ENCODE measurements around the gene SLC22A23. TPM values are rescaled to one million over a fixed set of nuclear protein-coding genes. Genes with fewer than 3 reads are reported as not detected.

The SLC22A23 gene
- total RNA-seq, 1 experiment from 2014 or later: 6.8 TPM

DNA sequence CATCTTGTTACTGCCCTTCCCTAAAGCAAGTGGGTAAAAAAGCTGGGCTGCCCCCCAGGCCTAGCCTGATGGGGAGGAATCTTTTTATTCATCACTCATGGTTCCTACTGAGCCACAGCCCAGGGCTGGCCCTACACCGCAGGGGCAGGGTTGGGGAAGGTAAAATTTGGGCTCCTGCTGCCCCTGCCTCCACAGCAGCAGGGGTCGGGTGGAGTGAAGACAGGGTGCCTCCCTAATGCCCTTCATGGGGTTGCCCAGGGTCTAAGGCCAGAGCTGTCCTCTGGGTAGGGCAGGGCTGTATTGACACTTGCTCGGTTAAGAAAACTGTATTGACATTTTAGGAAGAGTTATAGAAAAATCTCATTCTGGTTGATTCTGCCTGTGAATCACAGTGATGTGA lies 207.0 kb downstream of the SLC22A23 start:
- Histone ChIP-seq H3K27me3 (ENCODE audit: insufficient read depth, low read length) (no peaks in the 10 kb centered on the region), H3K79me1 (ENCODE audit: insufficient read depth, low read depth, low read length, poor library complexity, severe bottlenecking) (no peaks in the 10 kb centered on the region), H2BK120ac (ENCODE audit: low read depth, low read length, poor library complexity, severe bottlenecking) (no peak overlapping the region), H2BK20ac (ENCODE audit: low read depth, low read length, poor library complexity, severe bottlenecking) (no peak overlapping the region), H3K4me2 (ENCODE audit: insufficient read depth, insufficient read length, low read length) (no peak overlapping the region), H2BK12ac (ENCODE audit: insufficient read length, low read depth, low read length) (no peak overlapping the region), H3K4ac (ENCODE audit: low read depth, low read length) (no peak overlapping the region), H3T11ph (ENCODE audit: low read length) (no peak overlapping the region), H3K9ac (ENCODE audit: extremely low read depth, insufficient read length, low read length) (no peak overlapping the region), H2BK5ac (ENCODE audit: insufficient read length, low read length) (no peak overlapping the region), H3K56ac (ENCODE audit: insufficient read length, low read depth, low read length) (no peak overlapping the region), H4K8ac (replicated peaks; ENCODE audit: insufficient read length, low read depth, low read length) (no peak overlapping the region), H2BK15ac (ENCODE audit: low read depth, low read length) (no peak overlapping the region), H4K20me1 (ENCODE audit: control insufficient read depth, insufficient read depth, insufficient read length) (no peaks in the 10 kb centered on the region), H3K79me2 (ENCODE audit: insufficient read depth, low read length) (no peaks in the 10 kb centered on the region), H2AFZ (ENCODE audit: low read length) (no peak overlapping the region), H3K4me1 (ENCODE audit: insufficient read depth, low read length) (no peaks in the 10 kb centered on the region; the same call in 1 of the 2 replicates), H2AK5ac (ENCODE audit: insufficient read length, low read length) (no peak overlapping the region), H3K27ac (ENCODE audit: insufficient read length, low read depth, low read length) (no peak overlapping the region), H4K5ac (ENCODE audit: insufficient read length, low read depth, low read length) (no peak overlapping the region), H3K23ac (ENCODE audit: insufficient read length, low read depth, low read length) (no peak overlapping the region), H3K9me3 (ENCODE audit: control insufficient read depth, low read depth, low read length) (no peaks in the 10 kb centered on the region), H4K91ac (ENCODE audit: insufficient read length, low read depth, low read length) (no peak overlapping the region), H3K14ac (ENCODE audit: insufficient read depth, low read length) (no peak overlapping the region), H3K23me2 (ENCODE audit: insufficient read length, low read depth, low read length, poor library complexity, severe bottlenecking) (no peaks in the 10 kb centered on the region), H3K18ac (ENCODE audit: insufficient read length, low read depth, low read length) (no peak overlapping the region)
- TF ChIP-seq, protein P1, sequence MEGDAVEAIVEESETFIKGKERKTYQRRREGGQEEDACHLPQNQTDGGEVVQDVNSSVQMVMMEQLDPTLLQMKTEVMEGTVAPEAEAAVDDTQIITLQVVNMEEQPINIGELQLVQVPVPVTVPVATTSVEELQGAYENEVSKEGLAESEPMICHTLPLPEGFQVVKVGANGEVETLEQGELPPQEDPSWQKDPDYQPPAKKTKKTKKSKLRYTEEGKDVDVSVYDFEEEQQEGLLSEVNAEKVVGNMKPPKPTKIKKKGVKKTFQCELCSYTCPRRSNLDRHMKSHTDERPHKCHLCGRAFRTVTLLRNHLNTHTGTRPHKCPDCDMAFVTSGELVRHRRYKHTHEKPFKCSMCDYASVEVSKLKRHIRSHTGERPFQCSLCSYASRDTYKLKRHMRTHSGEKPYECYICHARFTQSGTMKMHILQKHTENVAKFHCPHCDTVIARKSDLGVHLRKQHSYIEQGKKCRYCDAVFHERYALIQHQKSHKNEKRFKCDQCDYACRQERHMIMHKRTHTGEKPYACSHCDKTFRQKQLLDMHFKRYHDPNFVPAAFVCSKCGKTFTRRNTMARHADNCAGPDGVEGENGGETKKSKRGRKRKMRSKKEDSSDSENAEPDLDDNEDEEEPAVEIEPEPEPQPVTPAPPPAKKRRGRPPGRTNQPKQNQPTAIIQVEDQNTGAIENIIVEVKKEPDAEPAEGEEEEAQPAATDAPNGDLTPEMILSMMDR (conservative IDR thresholded peaks at IDR 0.05): no peak
- Mint-ChIP-seq H3K27me3 (ENCODE audit: low read depth) (peaks cover 14% of the 10 kb centered on the region), H3K27ac (no peak overlapping the region), H3K9me3 (peaks cover 5 to 6% of the 10 kb centered on the region in 2 experiments; a peak in 4 of 5 replicates), H3K4me3 (no peak overlapping the region), H3K4me1 (peaks cover 30 to 38% of the 10 kb centered on the region in 2 experiments), H3K36me3 (ENCODE audit: insufficient read depth in 1 of 3, low read depth in 3 of 3) (peaks cover 5 to 7% (median 5%) of the 10 kb centered on the region in 3 experiments; a peak in 6 of 7 replicates)
- DNase-seq: no peak
- WGBS (ENCODE audit: extremely low coverage, insufficient read length, low lambda C conversion rate): no CpG with 5 or more reads among the region's 3 CpGs
